ENCODE measurements around the gene PPM1J.
"Not testable (repeated sequence)": the region's sequence is repeated elsewhere in the genome, so short reads cannot be mapped to it uniquely, and the experiment has no call there.

- not testable (repeated sequence) for TF ChIP-seq CTCF (IDR thresholded peaks at IDR 0.05; ENCODE audit: low read length); EZH2phosphoT487 (IDR thresholded peaks at IDR 0.05; ENCODE audit: low read length); EZH2 (optimal IDR thresholded peaks at IDR 0.05; ENCODE audit: low read depth, low read length)
These were observed 13.9 kb upstream of the PPM1J start for GRCh38 chr1:112729011-112729410.
